ENCODE data around the gene MCU.
"Not testable (repeated sequence)": the region's sequence is repeated elsewhere in the genome, so short reads cannot be mapped to it uniquely, and the experiment has no call there.

The MCU gene

DNA sequence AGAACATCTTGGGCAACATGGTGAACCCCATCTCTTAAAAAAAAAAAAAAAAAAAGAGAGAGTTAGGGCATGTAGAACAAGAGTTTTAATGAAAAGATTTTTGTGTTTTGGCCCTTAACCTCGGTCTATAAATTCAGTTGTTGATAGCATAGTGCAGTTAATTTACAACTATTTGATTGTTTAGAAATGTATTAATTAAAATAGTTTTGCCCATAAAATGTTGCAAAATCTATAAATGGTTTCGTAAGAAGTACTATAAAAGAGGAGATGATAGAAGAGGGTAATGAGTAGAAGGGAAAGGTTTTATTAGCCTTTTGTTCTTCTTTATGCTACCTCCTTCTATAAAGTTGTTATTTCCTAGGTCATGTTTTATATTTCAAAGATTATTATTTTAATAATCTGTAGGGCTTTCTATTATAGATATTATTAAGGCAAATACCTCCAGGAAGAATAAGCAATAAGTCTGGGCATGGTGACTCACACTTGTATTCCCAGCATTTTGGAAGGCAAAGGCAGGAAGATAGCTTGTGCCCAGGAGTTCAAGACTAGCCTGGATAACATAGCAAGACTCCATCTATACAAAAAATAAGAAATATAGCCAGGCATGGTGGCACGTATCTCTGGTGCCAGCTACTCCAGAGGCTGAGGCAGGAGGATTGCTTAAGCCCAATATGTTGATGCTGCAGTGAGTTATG is 73.3 kb downstream of the MCU start:
- no peak for DNase-seq

- not testable (repeated sequence) for DNase-seq
These were observed 79.3 kb downstream of the MCU start for GRCh38 chr10:72771195-72771594.

- DNase-seq, result no peak
These were observed 80.1 kb downstream of the MCU start for GRCh38 chr10:72772031-72772430.

- DNase-seq, result no peak
These were observed 87.9 kb downstream of the MCU start for GRCh38 chr10:72779874-72780273.

DNA sequence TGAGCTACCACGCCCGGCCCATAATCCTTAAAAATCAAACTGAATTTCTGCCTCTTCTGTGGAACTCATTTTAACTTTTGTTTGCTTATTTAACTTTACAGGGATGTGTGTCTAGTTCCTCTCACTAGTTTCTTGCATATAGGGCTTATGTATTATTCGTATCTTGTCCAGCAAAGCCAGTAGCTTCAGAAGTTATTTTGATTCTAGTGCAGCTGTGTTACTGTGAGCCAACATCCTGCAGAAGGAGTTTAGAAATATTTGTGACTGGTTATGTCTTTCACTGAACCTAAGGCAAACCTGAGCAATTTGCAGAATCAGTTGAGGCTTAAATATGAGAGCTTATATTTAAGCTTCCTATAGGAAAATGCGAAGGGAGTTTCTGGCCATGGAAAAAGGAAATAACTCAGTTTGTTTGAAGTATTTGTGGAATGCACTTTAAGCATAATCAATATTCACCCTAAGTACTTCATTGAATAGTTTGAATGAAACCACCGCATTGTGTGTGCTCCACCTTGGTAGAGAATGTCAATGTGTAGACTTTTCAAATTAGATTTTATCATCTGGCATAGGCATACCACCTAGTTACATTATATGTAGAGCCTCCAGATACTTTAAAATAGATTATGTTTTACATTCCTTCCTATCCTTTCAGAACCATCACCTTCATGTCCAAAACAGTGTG is 90.8 kb downstream of the MCU start:
- no peak for DNase-seq

- DNase-seq, result no peak
These were observed 91.5 kb downstream of the MCU start for GRCh38 chr10:72783410-72783833.

GRCh38 chr10:72784551-72785351 is 92.8 kb downstream of the MCU start:
- DNase-seq, result no peak

DNA sequence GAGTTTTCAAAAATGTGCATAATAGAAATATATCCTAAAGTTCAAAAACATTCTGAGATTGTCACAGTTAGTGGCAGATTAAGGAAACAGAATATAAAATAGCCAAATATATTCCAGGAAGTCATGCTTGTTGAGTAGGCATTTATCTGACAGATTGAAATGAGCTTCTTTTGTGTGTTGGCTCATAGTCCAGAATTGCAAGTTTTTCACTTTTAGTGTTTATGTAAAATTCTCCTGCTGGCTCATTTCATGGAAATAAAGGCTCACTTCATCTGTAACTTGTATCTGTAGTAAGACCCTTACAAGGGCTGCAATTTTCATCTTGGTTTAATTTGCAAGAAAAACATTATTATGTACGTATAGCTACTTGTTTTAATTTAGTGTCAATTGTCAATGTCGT is 93.5 kb downstream of the MCU start:
- no peak for DNase-seq

- no peak for DNase-seq
These were observed 98.5 kb downstream of the MCU start for GRCh38 chr10:72790216-72790990.

DNA sequence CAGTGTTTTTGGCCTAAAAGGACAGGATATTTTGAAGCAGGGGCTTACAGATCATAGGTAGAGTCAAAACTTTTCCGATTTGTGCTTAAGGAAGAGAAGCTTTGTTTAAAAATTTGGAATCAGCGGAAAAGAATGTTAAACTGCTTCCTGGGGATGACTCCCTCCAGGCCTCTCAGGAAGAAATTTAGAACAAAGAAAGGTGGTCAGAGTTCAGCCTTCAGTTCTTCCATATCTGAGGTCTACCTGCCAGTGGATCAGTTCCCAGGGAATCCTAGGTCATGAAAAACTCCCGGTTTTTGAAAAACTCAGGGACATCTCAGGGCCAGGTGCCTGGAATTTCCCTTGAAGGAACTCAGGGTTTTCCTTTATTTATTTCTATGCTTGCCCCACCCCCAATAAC is 100.3 kb downstream of the MCU start:
- DNase-seq, result no peak

- DNase-seq, result no peak
These were observed 101.8 kb downstream of the MCU start for GRCh38 chr10:72793752-72794151.

DNA sequence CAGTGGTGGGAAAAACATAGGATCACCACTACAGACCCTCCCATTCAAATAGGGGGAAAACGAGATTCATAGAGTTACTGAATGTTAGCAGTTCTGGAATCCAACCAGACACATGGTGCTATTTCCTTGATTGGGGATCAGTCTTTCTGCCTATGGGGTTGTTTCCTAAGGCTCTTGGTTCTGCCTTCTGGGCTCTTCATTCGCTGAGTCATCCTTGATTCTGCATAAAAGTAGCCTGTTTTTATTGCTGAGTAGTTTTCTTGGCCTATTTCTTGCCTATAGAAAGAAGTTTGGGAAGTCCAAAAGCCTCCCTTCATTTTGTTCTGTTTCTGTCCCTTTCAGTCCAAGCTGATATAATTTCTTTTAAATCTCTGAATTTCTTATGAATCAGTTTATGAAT is 102.3 kb downstream of the MCU start:
- no peak for DNase-seq

DNA sequence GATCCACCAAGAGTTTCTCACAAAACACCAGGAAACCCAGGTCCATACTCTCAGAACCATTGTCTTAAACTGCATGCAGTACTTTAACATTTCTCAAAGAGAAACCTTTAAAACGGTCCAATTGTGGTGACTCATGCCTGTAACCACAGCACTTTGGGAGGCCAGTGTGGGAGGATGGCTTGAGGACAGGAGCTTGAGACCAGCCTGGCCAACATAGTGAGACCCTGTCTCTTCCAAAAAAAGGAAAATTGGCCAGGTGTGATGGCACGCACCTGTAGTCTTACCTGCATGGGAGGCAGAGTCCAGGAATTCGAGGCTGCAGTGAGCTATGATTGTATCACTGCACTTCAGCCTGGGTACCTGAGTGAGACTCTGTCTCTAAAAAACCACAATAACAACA is 104.1 kb downstream of the MCU start:
- no peak for DNase-seq

- DNase-seq, result no peak
These were observed 104.6 kb downstream of the MCU start for GRCh38 chr10:72796538-72796937.

GRCh38 chr10:72800000-72800740 is 108.2 kb downstream of the MCU start:
- no peak for DNase-seq

DNA sequence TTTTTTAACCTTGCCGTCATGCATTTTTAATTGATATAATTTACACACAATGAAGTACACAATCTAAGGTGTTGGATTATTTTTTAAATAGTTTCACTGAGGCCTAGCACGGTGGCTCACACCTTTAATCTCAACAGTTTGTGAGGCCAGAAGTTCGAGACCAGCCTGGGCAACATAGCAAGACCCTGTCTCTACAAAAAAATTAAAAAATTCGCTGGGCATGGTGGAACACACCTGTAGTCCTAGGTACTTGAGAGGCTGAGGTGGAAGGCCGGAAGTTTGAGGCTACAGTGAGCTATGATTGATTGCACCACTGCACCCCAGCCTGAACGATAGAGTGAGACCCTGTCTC is 108.8 kb downstream of the MCU start:
- DNase-seq, result no peak

DNA sequence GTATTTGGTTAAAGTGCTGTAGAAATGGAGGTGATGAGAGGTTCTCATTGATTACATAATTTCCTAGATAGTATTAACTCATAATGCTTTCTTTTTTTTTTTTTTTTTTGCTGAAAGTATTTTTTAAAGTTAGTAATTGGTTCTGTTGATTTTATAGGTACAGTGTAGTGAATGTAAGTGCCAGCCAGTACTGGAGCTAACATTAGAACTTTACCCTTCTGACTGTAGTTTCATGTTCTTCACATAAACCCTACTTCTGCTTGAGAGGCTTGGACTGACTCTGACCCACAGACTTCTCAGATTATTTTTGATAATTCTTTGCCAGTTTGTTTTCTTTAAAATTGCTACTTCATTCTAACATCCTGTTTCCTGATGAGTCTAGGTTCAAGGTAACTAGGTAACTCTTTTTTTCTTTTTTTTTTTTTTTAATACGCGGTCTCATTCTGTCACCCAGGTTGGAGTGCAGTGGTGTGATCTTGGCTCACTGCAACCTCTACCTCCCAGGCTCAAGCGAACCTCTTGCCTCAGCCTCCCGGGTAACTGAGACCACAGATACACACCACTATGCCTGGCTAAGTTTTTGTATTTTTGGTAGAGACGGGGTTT is 109.4 kb downstream of the MCU start:
- no peak for DNase-seq

DNA sequence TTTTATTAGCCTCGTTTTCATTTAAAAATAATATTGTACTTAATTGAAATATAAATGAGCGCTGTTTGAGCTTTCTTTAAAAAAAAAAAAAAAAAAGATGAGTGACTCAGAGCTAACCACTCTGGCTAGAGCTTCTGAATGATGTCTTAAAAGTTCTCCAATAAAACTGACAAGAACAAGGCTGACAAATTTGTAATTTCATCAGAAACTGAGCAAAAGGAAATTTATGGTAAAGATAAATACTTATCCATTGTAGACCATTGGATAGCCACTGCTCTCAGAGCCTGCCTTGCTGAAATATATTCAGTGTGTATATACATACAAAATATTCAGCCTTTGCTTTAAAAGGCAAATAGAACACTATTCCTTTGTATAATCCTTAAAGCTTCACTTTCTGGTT is 110.4 kb downstream of the MCU start:
- no peak for DNase-seq

DNA sequence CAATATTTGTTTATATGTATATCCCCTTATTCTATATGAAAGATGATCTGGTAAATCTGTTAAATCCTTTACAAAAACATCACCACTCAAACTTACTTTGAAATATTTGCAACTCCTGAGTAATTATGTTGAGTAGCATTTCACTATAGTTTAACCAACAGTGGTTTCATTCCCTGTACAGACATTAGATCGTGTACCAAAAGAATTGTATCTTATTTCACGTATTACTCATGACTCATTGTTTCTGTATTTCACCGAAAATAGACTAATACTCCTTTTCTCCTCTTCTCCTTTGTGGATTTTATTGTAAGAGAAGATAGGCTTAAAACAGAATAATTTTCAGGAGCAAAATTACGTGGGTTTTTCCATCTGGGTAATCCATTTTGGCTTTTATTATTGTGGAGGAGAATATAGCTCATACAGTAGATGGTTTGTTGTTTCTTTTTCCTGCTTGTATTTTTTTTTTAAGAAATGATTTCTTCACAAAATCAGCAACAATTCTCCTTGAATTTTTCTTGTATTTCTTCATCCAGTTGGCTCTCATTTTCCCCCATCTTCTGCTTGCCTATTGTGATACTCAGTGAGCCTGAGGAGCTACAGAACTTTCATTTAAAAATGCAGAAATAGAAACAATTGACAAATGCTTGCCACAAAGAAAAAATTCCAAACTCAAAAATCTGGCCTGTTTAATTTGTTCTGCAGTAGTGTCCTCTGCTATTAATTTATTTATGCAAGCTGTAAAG is 111.0 kb downstream of the MCU start:
- DNase-seq, result no peak

DNA sequence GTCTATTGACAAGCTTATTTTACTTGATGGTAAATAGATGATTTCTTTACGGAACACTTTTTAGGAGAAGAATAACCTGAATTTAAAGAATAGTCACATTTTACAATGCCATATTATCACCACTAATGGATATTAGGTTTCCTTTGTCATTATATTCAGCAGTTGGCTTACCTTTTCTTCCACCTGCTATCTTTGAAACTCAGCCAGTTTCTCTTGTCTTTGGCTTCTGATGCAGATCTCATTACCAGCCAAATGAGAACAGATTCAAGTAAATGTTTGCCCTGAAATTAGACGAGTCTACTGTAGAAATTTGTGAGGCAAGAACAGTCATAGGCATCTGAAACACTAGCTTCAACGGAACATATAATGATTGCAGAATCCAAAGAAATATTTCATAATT is 116.1 kb downstream of the MCU start:
- DNase-seq, result no peak

- no peak for DNase-seq
These were observed 117.1 kb downstream of the MCU start for GRCh38 chr10:72809006-72809405.
